NOMO-1 treated with dmso at 0.1 percent for 144 hours (cell line): Measurements from ENCODE around the gene TSPEAR.

Experiments used
- DNase-seq: peaks from one replicate; lab custom pipeline; 2025; ENCODE audit not compliant: unreplicated experiment; lab: John Stamatoyannopoulos, UW

The TSPEAR gene

DNA sequence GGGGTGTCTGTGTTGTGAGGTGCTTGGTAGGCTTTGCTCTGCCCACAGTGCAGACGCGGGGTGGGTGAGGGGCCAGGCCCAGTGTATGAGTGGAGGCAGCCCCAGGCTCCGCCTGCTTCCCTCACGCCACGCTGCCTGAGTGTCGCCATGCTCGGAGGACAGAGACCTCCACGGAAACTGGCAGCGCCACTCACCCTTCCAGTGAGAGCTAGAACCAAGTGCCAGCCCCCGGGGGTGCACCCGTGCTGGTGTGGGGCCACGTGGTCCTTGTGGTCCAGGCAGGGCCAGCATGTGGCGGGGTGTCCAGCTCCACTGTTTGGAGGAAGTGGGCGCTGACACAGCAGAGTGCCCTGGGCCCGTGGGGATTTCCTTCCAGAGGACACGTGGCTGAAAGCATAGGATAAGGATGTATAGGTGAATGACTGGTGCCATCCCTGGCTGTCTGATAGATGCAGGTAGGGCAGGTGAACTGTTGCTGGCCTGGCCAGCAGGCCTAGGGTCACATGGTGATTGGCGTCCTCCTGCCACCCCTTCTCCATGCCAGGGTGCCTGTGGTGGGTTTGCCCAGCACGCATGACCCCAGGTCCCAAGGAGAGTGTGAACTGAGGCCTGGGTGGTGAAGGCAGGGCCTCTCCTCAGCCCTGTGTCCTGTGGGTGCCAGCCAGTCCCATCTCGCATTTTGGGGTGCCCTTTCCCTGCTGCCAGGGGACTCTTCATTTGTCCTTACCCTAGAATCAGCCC lies 252.2 kb downstream of the TSPEAR start:
- no peak for DNase-seq

DNA sequence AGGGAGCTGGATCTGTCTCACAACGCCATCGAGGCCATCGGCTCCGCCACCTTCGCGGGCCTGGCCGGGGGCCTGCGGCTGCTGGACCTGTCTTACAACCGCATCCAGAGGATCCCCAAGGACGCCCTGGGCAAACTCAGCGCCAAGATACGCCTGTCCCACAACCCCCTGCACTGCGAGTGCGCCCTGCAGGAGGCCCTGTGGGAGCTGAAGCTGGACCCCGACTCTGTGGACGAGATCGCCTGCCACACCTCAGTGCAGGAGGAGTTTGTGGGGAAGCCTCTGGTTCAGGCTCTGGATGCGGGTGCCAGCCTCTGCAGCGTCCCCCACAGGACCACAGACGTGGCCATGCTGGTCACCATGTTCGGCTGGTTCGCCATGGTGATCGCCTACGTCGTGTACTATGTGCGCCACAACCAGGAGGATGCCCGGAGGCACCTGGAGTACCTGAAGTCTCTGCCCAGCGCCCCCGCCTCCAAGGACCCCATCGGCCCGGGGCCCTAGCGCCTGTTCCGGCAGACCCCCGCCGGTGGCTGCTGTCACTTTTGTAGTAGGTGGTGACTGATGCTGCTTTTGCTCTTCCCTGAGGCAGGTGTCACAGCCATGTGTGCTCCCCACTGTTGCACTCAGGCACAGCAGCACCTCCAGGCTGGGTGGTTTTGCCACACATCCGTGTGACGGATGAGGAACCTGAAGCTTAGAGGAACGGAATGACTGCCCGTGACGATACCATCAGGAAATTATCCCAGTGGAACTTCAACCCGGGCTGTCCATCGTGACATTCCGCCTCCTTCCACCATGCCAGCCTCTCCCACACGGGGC lies 254.2 kb downstream of the TSPEAR start:
- no peak for DNase-seq

DNA sequence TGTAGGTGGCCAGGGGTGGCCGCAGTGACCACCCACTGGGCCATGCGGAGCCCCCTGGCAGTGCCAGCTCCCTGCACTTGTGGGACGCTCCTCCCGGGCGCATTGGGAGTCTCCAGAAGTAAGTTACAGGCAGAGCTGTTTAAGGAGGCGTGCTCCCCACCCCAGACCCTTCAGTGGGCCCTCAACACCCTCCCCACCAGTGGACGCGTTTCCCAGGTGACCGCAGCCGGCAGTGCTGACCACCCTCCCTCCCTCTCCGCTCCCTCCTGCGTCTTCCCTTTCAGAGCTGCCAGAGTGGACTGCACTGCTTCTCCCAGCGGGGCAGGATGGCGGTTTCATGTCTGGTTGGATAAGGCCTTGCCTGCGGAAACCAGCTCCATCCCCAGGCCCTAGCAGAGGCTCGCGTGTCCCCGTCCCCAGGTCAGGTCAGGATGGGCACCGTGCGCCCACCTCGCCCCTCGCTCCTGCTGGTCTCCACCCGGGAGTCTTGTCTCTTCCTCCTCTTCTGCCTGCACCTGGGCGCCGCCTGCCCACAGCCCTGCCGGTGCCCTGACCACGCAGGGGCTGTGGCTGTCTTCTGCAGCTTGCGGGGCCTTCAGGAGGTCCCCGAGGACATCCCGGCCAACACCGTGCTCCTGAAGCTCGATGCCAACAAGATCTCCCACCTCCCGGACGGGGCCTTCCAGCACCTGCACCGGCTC lies 255.0 kb downstream of the TSPEAR start:
- DNase-seq, result no peak

DNA sequence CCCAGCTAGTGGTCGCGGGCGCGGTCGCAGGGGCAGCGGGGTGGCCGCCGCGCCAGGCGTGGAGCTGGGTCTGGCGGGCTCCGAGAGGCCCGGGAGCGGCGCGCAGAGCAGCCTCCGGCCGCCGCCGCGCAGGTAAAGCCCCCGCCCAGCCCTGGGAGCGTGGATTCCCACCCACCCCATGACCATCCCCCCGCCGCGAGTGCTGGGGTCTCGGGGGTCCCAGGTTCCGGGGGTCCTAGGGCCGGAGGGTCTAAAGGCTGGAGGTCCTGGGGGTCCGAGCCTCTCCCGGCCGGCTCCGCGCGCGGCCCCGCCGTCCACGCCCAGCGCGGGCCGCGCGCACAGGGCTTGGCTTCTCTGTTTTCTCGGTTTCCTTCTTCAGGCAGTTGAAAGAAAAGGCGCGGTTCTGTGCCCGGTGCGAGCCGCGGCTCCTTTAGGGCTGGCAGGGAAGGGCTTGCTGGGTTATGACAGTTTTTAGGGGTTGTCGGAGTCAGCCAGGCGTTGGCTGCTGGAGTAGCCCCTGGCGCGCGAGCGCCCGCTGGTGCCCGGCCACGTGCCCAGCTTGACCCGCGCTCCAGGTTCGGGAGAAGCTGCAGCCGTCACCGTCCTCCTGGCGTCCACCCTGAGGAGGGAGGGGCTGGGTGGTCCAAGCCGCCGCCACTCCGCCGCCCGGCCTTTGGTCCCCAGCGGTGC lies 255.7 kb downstream of the TSPEAR start:
- peak; percentile 38 for DNase-seq

DNA sequence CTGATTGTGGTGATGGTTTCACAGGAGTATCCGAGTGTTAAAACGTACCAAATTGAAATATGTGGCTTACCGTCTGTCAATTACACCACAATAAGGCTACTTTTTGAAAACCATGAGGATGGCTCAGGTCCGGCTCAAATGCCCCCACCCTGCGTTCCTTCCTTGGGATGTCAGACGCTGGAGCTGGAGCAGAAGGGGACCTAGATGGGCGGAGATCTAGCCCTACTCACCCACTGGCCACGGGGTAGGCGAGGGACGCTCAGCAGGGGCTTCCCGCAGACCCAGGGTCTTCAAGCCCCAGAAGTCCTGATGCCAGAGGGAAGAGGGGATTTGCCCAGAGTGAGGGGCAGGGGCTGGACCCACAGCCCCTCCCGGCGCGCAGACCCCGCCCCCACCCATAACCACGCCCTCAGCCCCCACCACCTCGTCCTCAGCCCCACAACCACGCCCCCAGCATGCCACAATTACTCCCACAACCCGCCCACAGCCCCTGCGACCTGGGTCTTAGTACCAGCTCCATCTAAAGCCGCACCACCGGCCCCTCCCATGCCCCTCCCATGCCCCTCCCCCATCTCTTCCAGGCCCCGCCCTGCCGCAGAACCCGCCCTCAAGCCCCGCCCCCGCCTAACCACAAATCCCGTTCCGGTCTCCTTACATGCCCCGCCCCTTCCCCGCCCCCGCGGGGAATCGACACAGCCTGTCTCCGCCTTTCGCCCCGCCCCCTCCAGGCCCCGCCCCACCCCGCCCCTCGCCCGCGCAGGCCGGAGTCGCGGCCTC lies 256.4 kb downstream of the TSPEAR start, which contains the start of gene LRRC3:
Gene LRRC3 (plus strand): TSS at position 764 of the 777 bp plus-strand sequence. CDS start 1,135 bp downstream, outside the sequence.
- DNase-seq, result peak; percentile 29

DNA sequence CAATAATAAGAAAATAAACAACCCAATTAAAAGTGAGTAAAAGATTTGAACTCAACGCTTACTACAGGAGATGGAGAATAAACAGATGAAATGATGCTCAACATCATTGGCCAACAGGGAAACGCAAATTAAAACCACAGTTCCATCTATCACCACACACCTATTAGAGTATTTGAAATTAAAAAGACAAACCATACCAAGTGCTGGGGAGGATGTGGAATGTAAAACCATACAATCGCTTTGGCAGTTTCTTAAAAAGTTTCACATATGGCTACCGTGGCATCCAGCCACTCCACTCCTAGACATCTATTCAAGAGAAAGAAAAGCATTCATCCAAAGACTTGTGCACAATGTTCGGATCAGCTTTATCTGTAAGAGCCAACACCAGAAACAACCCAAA lies 257.3 kb downstream of the TSPEAR start:
- DNase-seq, result no peak

DNA sequence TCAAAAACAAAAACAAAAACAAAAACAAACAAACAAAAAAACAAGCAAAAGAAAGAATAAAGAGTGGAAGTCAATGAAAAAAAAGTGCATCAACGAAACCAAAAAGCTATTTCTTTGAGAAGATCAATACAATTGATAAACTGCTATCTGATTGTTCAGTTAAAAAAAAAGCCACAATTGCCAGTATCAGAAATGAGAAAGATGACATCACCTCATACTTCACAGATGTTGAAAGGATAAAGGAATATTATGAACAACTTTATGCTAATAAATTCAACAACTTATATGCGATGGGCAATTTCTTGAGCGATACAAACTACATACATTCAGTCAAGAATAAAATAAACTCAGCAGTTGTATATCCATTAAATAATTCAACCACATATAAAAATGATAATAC lies 258.3 kb downstream of the TSPEAR start:
- no peak for DNase-seq

DNA sequence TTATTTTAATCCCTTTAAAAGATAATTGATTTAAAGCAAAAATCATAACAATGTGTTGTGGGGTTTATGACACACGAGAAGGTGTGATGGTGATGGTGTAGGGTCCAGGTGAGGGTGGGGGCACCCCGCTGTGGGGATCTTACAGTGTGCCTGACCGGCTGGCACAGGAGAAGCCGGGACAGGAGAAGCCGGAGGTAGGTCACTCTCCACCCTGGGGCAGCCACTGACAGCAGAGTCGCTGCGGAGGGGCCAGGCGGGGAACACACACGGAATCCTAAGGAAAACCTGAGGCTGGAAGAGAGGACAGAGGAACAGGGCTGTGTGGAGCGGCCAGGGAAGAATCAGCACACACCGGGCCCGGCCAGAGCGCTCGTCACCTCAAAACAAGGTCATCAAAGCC lies 260.4 kb downstream of the TSPEAR start:
- no peak for DNase-seq

DNA sequence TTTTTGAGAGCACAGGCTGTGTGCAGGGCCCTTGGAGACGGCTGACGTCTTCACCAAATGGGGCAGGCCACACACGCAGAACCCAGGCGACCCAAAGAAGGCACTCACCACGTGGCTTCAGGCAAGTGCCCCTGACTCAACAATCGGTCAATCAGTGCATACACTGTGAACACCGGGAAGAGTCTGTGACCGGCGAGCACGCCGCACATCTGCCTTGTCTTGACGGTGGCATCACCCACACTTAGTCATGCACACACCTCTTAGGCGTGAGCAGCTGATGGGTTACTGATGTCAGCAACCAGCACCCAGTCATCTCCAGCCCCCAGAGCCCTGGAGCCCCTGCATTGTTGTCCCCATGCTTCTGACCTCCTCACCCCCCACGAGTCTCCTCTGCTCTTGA lies 261.0 kb downstream of the TSPEAR start:
- no peak for DNase-seq

DNA sequence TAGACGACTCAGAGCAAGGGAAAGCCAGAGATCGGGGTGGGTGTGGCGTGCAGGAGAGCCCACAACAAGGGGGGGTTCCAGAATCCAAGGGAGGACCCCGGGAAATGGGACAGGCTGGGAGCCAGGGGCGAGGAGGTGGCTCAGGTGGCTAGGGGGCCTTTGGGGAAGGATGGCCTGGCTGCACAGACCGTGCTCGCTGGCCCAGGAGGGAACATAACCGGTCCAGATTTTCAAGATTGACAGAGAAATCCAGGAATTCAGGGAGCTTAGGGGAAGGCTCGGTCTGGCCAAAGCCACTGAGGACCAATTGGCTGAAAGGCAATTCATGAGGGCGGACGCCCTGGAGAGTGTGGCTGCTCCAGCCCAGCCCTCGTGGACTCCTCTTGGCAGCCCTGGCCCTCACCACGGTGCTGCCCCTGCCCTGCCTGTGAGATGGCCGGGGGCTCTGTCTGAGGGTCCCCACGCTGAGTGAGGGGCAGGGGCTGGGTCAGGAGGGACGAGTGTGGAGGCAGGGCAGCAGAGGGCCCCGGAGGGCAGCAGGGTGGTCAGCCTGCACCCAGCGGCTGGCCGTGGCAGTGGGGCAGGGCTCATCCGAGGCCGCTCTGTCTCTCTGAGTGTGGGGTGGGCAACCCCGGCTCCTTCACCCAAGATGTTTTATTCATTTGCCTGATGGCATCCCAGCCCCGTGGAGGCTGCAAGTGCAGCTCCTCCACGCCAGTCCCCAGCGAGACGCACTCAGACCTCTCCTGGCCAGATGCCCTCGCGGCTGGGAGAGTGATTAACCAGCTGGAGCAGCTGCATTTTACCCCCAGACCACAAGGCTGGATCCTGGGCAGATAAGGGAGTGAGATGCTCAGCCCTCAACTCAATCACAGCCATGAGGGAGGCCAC lies 261.7 kb downstream of the TSPEAR start:
- DNase-seq, result no peak

DNA sequence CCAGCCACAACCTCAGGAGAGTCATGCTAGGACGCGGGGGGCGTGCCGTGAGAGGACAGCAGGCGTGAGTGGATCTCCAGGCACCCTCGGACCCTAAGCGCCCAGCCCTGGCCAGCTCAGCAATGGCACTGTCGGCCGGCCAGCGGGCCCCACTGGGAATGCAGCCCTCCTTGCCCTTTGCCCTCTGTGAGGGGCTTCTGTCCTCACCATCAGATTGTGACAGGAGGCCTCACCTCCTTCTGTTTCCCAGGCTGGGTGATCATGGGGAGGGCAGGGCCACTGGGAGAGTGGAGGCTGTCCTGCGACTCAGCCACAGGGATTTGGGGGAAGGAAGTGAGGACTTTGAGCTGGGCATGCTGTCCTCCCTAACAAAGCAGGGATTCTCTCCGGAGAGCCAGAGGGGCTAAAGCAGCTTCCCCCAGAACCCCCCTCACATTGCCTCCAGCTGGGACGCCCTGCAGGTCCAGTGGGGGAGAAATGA lies 262.7 kb downstream of the TSPEAR start:
- DNase-seq, result no peak
